WI38 (cell line): Measurements from ENCODE around the gene KIF26A.

Source experiments
- H3K4me3 ChIP-seq: 2 replicates; pipeline ENCODE4 v1.5.1; 2011; ENCODE audit warnings: low read depth, mild to moderate bottlenecking, control low read depth, low read length
- TF ChIP-seq, protein P1 (sequence below): IDR thresholded peaks from 2 replicates; pipeline ENCODE4 v1.5.1; 2012; ENCODE audit warnings: low read depth, mild to moderate bottlenecking, control low read depth, low read length

KIF26A gene

DNA sequence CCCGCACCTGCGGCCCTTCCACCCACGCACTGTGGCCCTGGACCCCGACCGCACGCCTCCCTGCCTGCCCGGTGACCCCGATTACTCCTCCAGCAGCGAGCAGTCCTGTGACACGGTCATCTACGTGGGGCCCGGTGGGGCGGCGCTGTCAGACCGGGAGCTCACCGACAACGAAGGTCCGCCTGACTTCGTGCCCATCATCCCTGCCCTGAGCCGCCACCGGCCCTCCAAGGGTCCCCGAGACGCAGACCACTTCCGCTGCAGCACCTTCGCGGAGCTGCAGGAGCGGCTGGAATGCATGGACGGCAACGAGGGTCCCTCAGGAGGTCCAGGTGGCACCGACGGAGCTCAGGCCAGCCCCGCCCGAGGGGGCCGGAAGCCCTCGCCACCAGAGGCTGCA lies 36.7 kb downstream of the KIF26A start:
- TF ChIP-seq, protein P1, sequence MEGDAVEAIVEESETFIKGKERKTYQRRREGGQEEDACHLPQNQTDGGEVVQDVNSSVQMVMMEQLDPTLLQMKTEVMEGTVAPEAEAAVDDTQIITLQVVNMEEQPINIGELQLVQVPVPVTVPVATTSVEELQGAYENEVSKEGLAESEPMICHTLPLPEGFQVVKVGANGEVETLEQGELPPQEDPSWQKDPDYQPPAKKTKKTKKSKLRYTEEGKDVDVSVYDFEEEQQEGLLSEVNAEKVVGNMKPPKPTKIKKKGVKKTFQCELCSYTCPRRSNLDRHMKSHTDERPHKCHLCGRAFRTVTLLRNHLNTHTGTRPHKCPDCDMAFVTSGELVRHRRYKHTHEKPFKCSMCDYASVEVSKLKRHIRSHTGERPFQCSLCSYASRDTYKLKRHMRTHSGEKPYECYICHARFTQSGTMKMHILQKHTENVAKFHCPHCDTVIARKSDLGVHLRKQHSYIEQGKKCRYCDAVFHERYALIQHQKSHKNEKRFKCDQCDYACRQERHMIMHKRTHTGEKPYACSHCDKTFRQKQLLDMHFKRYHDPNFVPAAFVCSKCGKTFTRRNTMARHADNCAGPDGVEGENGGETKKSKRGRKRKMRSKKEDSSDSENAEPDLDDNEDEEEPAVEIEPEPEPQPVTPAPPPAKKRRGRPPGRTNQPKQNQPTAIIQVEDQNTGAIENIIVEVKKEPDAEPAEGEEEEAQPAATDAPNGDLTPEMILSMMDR, result no peak
- no peak overlapping the region for H3K4me3 ChIP-seq

DNA sequence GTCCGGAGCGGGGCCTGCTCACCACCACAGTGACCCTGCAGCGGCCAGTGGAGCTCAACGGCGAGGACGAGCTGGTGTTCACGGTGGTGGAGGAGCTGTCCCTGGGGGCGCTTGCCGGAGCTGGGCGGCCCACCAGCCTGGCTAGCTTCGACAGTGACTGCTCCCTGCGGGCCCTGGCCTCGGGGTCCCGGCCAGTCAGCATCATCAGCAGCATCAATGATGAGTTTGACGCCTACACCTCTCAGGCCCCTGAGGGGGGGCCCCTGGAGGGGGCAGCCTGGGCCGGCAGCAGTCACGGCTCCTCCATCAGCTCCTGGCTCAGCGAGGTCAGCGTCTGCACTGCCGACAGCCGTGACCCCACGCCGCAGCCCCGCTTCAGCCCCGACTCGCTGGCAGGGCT lies 37.4 kb downstream of the KIF26A start:
- TF ChIP-seq, protein P1, result no peak
- no peak overlapping the region for H3K4me3 ChIP-seq

DNA sequence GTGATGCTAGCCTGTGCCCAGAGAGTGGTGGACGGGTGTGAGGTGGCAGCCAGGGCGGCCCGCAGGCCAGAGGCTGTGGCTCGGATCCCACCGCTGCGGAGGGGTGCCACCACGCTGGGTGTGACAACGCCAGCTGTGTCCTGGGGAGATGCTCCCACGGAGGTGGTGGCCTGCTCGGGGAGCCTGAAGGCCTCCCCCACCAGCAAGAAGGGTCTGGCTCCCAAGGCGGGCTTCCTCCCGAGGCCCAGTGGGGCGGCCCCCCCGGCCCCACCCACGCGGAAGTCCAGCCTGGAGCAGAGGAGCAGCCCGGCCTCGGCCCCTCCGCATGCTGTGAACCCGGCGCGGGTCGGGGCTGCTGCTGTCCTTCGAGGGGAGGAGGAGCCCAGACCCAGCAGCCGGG lies 38.2 kb downstream of the KIF26A start:
- TF ChIP-seq, protein P1, result no peak
- no peak overlapping the region for H3K4me3 ChIP-seq

DNA sequence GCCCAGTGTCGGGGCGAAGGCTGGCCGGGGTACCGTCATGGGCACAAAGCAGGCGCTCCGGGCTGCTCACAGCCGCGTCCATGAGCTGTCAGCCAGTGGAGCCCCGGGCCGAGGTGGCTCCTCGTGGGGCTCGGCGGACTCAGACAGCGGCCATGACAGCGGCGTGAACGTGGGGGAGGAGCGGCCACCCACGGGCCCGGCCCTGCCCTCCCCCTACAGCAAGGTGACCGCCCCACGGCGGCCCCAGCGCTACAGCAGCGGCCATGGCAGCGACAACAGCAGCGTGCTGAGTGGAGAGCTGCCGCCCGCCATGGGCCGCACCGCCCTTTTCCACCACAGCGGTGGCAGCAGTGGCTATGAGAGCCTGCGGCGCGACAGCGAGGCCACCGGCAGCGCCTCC lies 39.0 kb downstream of the KIF26A start:
- H3K4me3 ChIP-seq, result no peak overlapping the region
- TF ChIP-seq, protein P1, result no peak

DNA sequence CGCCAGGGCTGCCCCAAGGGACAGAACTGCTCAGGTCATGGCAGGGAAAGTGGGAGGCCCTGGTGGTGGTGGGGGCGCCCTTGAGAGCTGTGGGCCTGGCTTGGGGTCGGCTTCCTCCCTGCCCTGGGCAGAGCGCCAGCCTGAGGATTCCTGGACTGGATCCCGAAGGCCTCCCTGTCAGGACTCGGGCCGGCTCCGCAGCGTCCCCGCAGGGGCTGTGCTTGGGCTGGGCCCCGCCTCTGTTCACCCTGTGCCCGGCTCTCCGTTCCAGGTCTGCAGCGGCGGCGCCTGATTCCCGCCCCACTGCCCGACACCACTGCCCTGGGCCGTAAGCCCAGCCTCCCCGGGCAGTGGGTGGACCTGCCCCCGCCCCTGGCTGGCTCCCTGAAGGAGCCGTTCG lies 39.9 kb downstream of the KIF26A start:
- no peak overlapping the region for H3K4me3 ChIP-seq
- TF ChIP-seq, protein P1, result no peak

DNA sequence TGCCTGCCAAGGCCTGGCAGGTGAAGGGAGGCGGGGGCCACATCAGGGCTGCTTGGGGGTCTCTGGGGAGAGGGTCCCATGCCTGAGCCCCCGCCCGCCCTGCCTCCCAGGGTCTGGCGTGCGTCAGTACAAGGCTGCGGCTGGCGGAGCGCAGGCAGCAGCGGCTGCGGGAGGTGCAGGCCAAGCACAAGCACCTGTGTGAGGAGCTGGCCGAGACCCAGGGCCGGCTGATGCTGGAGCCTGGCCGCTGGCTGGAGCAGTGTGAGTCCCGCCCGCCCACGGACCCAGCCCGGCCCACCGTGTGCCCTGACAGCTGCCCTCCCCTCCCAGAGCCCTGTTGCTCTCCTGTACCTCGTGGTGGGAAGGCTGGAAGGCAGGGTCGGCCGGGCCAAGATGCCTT lies 40.7 kb downstream of the KIF26A start:
- no peak overlapping the region for H3K4me3 ChIP-seq
- TF ChIP-seq, protein P1, result no peak

DNA sequence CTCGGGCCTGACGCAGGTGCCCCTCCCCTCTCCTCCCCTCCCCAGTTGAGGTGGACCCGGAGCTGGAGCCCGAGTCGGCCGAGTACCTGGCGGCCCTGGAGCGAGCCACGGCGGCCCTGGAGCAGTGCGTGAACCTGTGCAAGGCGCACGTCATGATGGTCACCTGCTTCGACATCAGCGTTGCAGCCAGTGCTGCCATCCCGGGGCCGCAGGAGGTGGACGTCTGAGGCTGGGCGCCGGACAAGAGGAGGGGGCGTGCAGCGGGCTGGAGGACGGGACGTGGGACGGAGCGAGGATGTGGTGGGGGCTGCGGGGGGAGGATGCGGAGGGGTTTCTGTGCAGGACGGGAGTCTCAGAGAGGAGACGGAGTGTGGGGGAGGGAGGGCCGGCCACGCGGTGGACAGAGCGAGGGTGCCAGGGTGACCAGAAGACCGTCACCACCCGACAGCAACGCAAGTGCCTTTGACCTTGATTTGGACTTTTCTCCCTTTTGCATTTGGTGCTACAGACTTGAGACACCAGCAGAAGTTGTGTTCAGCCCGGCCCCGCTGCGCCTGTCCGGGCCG lies 41.3 kb downstream of the KIF26A start:
- TF ChIP-seq, protein P1, result no peak
- no peak overlapping the region for H3K4me3 ChIP-seq
